GM18507 (cell line): ENCODE measurements around the gene BCAS3.
A peak's percentile ranks its signal among the peaks of the same experiment; 100 is the strongest.
"Not testable (repeated sequence)": the region's sequence is repeated elsewhere in the genome, so short reads cannot be mapped to it uniquely, and the experiment has no call there.

ENCODE experiments used
- DNase-seq: peaks from one replicate; pipeline ENCODE4 v3.0.0; 2011; ENCODE audit warnings: low read depth; ENCODE audit not compliant: insufficient read length; ENCODE audit errors: extremely low spot score
- FAIRE-seq: peaks from 2 replicates; lab custom pipeline; 2011; peaks lifted over from hg19 to GRCh38; lab: Jason Lieb, UNC

The BCAS3 gene

GRCh38 chr17:60840456-60840855 lies 162.8 kb downstream of the BCAS3 start:
- FAIRE-seq (no peak), DNase-seq (no peak)

DNA sequence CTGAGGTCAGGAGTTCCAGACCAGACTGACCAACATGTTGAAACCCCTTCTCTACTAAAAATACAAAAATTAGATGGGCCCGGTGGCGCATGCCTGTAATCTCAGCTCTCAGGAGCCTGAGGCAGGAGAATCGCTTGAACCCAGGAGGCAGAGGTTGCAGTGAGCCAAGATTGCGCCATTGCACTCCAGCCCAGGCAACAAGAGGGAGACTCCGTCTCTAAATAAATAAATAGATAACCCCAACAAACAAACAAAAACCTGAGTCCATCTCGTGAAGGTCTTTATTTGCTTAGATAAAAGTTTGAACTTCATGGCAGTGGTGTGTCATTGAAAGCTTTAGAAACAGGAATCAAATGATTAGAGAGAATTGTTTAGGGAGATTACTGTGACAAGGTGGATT lies 167.4 kb downstream of the BCAS3 start:
- FAIRE-seq (no peak), DNase-seq (no peak)

- no peak for DNase-seq
- FAIRE-seq, result no peak
Observed at GRCh38 chr17:60846175-60846574, 168.5 kb downstream of the BCAS3 start.

DNA sequence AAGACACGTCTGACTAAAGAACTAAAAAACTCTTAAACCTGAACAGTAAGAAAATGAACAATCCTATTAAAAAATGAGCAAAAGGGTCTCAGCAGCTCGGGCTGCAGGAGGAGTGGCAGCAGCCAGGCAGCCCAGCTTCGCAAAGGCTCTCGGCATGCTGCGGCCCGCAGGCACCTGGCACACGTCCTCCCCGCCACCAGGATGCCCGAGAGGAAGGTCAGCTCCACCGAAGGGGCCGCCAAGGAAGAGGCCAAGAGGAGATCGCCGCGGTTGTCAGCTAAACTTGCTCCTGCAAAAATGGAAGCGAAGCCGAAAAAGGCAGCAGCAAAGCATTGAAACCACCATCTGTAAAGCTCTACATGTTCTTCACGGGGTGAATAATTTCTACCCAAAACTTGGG lies 173.5 kb downstream of the BCAS3 start:
- DNase-seq (no peak), FAIRE-seq (no peak)

- FAIRE-seq (no peak), DNase-seq (no peak)
Observed at GRCh38 chr17:60857556-60858080, 180.0 kb downstream of the BCAS3 start.

DNA sequence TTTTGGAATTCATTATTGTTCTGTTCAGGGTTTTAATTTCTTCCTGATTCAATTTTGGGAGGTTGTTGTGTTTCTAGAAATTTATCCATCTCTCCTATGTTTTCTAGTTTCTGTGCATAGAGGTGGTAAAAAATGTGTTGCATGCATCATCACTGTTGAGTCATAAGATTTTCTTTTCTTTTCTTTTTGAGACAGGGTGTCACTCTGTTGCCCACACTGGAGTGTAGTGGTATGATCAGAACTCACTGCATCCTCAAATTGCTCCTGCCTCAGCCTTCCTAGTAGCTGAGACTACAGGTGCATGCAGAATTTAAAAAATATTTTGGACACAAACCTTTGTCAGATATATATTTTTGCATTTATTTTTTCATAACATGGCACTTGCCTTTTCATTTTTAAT lies 184.8 kb downstream of the BCAS3 start:
- FAIRE-seq, result no peak
- no peak for DNase-seq

- DNase-seq (no peak), FAIRE-seq (peak; percentile 70)
Observed at GRCh38 chr17:60863892-60864707, 186.4 kb downstream of the BCAS3 start.

DNA sequence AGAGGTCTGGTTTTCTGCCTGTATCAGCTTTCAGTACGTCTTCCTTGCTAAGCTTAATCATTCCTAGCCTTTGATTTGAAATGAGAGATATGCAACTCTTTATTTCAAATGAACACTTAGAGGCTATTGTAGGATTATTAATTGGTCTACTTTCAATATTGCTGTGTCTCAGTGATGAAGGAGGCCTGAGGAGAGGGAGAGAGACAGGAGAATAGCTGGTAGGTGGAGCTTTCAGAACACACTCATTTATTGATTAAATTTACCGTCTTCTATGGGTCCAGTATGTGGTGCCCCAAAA lies 187.0 kb downstream of the BCAS3 start:
- FAIRE-seq (no peak), DNase-seq (no peak)

- FAIRE-seq (no peak), DNase-seq (no peak)
Observed at GRCh38 chr17:60874772-60875171, 197.1 kb downstream of the BCAS3 start.

DNA sequence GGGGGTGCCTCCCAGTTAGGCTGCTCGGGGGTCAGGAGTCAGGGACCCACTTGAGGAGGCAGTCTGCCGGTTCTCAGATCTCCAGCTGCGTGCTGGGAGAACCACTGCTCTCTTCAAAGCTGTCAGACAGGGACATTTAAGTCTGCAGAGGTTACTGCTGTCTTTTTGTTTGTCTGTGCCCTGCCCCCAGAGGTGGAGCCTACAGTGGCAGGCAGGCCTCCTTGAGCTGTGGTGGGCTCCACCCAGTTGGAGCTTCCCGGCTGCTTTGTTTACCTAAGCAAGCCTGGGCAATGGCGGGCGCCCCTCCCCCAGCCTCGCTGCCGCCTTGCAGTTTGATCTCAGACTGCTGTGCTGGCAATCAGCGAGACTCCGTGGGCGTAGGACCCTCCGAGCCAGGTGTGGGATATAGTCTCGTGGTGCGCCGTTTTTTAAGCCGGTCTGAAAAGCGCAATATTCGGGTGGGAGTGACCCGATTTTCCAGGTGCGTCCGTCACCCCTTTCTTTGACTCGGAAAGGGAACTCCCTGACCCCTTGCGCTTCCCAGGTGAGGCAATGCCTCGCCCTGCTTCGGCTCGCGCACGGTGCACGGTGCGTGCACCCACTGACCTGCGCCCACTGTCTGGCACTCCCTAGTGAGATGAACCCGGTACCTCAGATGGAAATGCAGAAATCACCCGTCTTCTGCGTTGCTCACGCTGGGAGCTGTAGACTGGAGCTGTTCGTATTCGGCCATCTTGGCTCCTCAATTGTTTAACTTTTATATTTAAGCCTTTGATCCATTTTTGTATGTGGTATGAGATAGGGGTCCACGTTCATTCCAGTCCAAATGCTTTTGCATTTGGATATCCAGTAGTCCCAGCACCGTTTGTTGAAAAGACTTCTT lies 209.3 kb downstream of the BCAS3 start:
- not testable (repeated sequence) for DNase-seq, FAIRE-seq

DNA sequence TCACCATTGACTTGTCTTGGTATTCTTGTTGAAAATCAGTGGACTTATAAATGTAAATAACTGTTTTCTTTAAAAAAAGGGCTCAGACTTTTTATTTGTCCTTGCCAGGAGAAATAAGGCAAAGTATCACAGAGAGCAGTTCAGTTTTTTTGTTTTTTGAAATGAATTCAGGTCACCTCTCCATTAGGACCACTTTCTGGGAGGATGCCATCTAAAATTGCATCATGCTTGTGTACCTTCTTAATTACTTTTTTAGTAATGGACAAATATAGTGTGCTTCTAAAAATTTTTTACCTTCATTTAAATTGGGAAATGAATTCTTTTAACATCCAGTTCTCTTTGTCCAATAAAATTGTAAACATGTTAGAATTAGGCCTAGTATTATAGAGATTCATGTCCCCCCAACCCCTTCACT lies 210.0 kb downstream of the BCAS3 start:
- no peak for FAIRE-seq
- no peak for DNase-seq

DNA sequence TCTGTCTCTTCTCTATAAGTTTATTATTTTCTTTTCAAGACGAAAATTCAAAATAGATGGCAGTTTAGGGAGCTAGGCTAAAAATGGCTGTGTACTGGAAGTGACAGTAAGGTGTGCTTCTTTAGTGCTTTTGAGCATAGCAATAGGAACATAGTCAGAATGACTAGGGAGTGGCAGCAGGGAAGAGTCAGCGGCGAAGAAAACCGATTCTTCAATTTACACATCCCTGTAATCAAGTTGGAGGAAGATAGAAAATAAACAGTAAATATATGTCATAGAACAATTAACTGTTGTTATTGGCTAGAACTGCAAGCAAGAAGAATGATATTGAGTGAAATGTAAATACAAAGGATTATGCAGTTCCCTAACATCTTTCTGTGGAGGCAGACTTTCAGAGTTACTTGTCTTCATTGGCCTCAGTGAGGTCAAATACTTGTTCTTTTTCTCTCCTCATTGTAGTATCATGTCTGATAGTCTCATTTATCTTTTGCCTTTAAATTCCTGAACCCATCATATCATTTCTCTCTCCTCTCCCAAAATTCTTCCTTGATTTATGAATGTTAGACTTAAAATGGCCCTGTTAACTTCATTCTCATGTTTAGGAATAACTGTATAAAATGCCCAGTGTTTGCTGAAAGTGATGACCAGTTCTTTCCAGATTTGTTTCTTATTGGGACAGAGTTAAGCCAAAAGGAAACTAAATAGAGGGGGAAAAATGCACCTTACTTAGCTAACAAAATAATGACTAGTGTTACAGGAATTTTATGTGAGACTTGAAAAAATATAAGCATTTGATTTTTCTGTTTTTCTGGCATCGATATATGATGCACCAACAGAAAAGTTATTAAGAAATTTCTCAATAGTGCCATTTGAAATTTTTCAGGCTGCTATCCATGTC lies 211.4 kb downstream of the BCAS3 start:
- FAIRE-seq, result no peak
- no peak for DNase-seq

- FAIRE-seq (no peak), DNase-seq (no peak)
Observed at GRCh38 chr17:60891149-60891548, 213.5 kb downstream of the BCAS3 start.

DNA sequence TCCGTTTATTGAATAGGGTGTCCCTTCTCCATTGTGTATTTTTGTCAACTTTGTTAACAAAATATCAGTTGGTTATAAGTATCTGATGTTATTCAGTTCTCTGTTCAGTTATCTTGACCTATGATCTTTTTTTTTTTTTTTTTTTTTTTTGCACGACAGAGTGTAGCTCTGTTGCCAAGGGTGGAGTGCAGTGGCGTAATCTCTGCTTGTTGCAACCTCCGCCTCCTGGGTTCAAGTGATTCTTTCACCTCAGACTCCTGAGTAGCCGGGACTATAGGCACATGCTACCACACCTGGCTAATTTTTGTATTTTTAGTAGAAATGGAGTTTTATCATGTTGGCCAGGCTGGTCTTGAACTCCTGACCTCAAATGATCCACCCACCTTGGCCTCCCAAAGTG lies 215.8 kb downstream of the BCAS3 start:
- DNase-seq, result no peak
- FAIRE-seq, result no peak

GRCh38 chr17:60896996-60897395 lies 219.3 kb downstream of the BCAS3 start:
- DNase-seq (no peak), FAIRE-seq (no peak)

- FAIRE-seq, result no peak
Observed at GRCh38 chr17:60899115-60899514, 221.5 kb downstream of the BCAS3 start.

DNA sequence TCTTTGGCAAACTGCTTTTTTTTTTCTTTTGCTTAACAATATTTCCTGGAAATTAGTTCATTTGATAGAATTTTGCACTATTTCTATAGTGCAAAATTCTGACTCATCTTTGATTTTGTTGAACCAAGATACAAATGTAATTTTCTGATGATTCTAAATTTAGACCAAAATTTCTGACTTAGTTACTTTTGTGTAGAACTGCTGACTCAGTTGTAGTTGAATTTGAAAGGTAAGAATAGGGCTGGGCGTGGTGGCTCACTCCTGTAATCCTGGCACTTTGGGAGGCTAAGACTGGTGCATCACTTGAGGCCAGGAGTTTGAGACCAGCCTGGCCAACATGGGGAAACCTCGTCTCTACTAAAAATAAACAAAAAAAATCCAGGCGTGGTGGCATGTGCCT lies 223.0 kb downstream of the BCAS3 start:
- FAIRE-seq, result no peak
- no peak for DNase-seq

More at GRCh38 chr17:60899115-60899514, 221.5 kb downstream of the BCAS3 start:
- no peak for DNase-seq

- DNase-seq, result no peak
- FAIRE-seq, result no peak
Observed at GRCh38 chr17:60901242-60901641, 223.6 kb downstream of the BCAS3 start.

- FAIRE-seq (no peak), DNase-seq (no peak)
Observed at GRCh38 chr17:60901806-60902205, 224.2 kb downstream of the BCAS3 start.

- DNase-seq (no peak), FAIRE-seq (no peak)
Observed at GRCh38 chr17:60902399-60902798, 224.7 kb downstream of the BCAS3 start.
